Stimulated activated memory B cell treated with anti-CD40 and anti-IgM and Interleukin-4, amounts not matched to agents 10 μg/mL and 1 μg/mL and 100 μg/mL, for 72 hours (primary cell): ENCODE results near the gene OR4N5.
A peak's percentile ranks its signal among the peaks of the same experiment; 100 is the strongest.

Experiments used
- ATAC-seq: fragments of 150-1000 bp; cut with Tn5 transposase; 2 replicates; pipeline ENCODE4 v1.10.0; 2021
- H3K27ac Mint-ChIP-seq: one replicate; pipeline ENCODE4 v1.8.0; 2022; ENCODE audit warnings: mild to moderate bottlenecking, mixed read lengths
- H3K27me3 Mint-ChIP-seq: one replicate; pipeline ENCODE4 v1.8.0; 2022; ENCODE audit warnings: mixed read lengths
- H3K36me3 Mint-ChIP-seq: one replicate; pipeline ENCODE4 v1.8.0; 2022; ENCODE audit warnings: mixed read lengths
- H3K4me1 Mint-ChIP-seq: one replicate; pipeline ENCODE4 v1.8.0; 2022; ENCODE audit warnings: mixed read lengths
- H3K4me3 Mint-ChIP-seq: one replicate; pipeline ENCODE4 v1.8.0; 2022; ENCODE audit warnings: mild to moderate bottlenecking, moderate library complexity, mixed read lengths
- H3K9me3 Mint-ChIP-seq: one replicate; pipeline ENCODE4 v1.8.0; 2022; ENCODE audit warnings: mixed read lengths

Gene OR4N5

GRCh38 chr14:20179218-20179617 lies 40.6 kb downstream of the OR4N5 start:
- H3K9me3 Mint-ChIP-seq = no peaks in the 10 kb centered on the region
- no peak overlapping the region for H3K27ac Mint-ChIP-seq
- peaks cover 6% of the 10 kb centered on the region for H3K4me1 Mint-ChIP-seq
- peaks cover 7% of the 10 kb centered on the region for H3K27me3 Mint-ChIP-seq
- H3K4me3 Mint-ChIP-seq = no peak overlapping the region
- no peaks in the 10 kb centered on the region for H3K36me3 Mint-ChIP-seq
- ATAC-seq = no peak

- Mint-ChIP-seq H3K36me3 (no peaks in the 10 kb centered on the region), H3K27me3 (peaks cover 7% of the 10 kb centered on the region), H3K4me1 (peaks cover 6% of the 10 kb centered on the region), H3K9me3 (no peaks in the 10 kb centered on the region), H3K4me3 (no peak overlapping the region), H3K27ac (no peak overlapping the region)
- ATAC-seq = no peak
These were observed 41.3 kb downstream of the OR4N5 start for GRCh38 chr14:20179880-20180279.

- ATAC-seq = no peak
- Mint-ChIP-seq H3K4me3 (no peak overlapping the region), H3K9me3 (no peaks in the 10 kb centered on the region), H3K27me3 (peaks cover 11% of the 10 kb centered on the region), H3K36me3 (no peaks in the 10 kb centered on the region), H3K4me1 (peaks cover 6% of the 10 kb centered on the region), H3K27ac (no peak overlapping the region)
These were observed 41.9 kb downstream of the OR4N5 start for GRCh38 chr14:20180486-20180885.

GRCh38 chr14:20184181-20184580 lies 45.6 kb downstream of the OR4N5 start:
- ATAC-seq = no peak
- H3K4me3 Mint-ChIP-seq = no peak overlapping the region
- no peaks in the 10 kb centered on the region for H3K9me3 Mint-ChIP-seq
- H3K36me3 Mint-ChIP-seq = no peaks in the 10 kb centered on the region
- H3K27me3 Mint-ChIP-seq = peaks cover 29% of the 10 kb centered on the region
- H3K27ac Mint-ChIP-seq = no peak overlapping the region
- peaks cover 6% of the 10 kb centered on the region for H3K4me1 Mint-ChIP-seq

GRCh38 chr14:20190596-20190995 lies 52.0 kb downstream of the OR4N5 start, which contains the start of gene OR11G2:
TSS of gene OR11G2 (plus strand) at chr14:20190896. CDS start at chr14:20197438, 6,542 bp downstream.
- H3K4me3 Mint-ChIP-seq = no peak within 1 kb of the TSS
- H3K36me3 Mint-ChIP-seq = no peaks in the 10 kb centered on the region
- peaks cover 31% of the 10 kb centered on the region for H3K27me3 Mint-ChIP-seq
- H3K9me3 Mint-ChIP-seq = no peaks in the 10 kb centered on the region
- H3K27ac Mint-ChIP-seq = no peak within 1 kb of the TSS
- peak; percentile 27 for ATAC-seq
- H3K4me1 Mint-ChIP-seq = no peaks in the 10 kb centered on the region

GRCh38 chr14:20191396-20191795 lies 52.8 kb downstream of the OR4N5 start:
- H3K4me3 Mint-ChIP-seq = no peak overlapping the region
- H3K27me3 Mint-ChIP-seq = peaks cover 29% of the 10 kb centered on the region
- H3K4me1 Mint-ChIP-seq = no peaks in the 10 kb centered on the region
- no peak for ATAC-seq
- H3K27ac Mint-ChIP-seq = no peak overlapping the region
- H3K9me3 Mint-ChIP-seq = no peaks in the 10 kb centered on the region
- H3K36me3 Mint-ChIP-seq = no peaks in the 10 kb centered on the region

GRCh38 chr14:20194101-20194500 lies 55.5 kb downstream of the OR4N5 start:
- Mint-ChIP-seq H3K27me3 (peaks cover 30% of the 10 kb centered on the region), H3K4me1 (no peaks in the 10 kb centered on the region), H3K4me3 (no peak overlapping the region), H3K27ac (no peak overlapping the region), H3K9me3 (no peaks in the 10 kb centered on the region), H3K36me3 (no peaks in the 10 kb centered on the region)
- ATAC-seq = no peak
